WERI-Rb-1 (cell line): Measurements from ENCODE around the gene IL23R.

Experiments used
- DNase-seq: peaks from one replicate; pipeline ENCODE4 v3.0.0-alpha.2; 2020
- H3K27ac ChIP-seq: fragments of 250-450 bp; sonication (Bioruptor Pico); 2 replicates; pipeline ENCODE4 v1.5.1; 2020; ENCODE audit warnings: mild to moderate bottlenecking, moderate library complexity
- H3K27me3 ChIP-seq: fragments of 250-450 bp; sonication (Bioruptor Pico); 2 replicates; pipeline ENCODE4 v1.5.1; 2021; ENCODE audit warnings: mild to moderate bottlenecking, low read depth, moderate library complexity; ENCODE audit not compliant: insufficient read depth, severe bottlenecking
- H3K36me3 ChIP-seq: fragments of 250-450 bp; sonication (Bioruptor Pico); 2 replicates; pipeline ENCODE4 v1.5.1; 2020; ENCODE audit warnings: mild to moderate bottlenecking, moderate library complexity
- H3K4me3 ChIP-seq: 2 replicates; pipeline ENCODE4 v1.5.1; 2011; ENCODE audit warnings: low read depth, mild to moderate bottlenecking, control low read depth, low read length
- H3K9me3 ChIP-seq: fragments of 250-450 bp; sonication (Bioruptor Pico); 2 replicates; pipeline ENCODE4 v1.5.1; 2021; ENCODE audit warnings: mild to moderate bottlenecking, moderate library complexity; ENCODE audit not compliant: severe bottlenecking
- TF ChIP-seq, protein P1 (sequence below): IDR thresholded peaks from 2 replicates; pipeline ENCODE4 v1.5.1; 2011; ENCODE audit warnings: low read depth, mild to moderate bottlenecking, control low read depth, inconsistent platforms, low read length

The IL23R gene

DNA sequence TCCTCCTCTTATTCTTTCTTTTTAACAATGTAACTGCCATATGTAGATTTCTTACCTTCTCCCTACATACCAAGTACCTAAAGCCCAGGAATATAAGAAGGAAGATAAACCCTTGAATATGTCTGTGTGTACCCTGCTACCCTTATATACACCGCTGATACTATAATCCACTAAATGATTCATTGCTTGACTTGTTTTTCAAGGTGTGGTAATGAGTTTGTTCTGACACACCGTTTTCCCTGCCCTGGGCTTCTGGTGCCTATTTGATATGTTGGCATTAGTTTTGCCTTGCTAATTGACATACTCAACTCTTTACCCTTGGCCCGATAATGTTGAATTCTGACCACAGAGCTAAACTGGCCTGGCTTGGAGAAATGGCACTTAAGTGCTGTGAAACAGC lies 64.3 kb downstream of the IL23R start:
- no peak overlapping the region for H3K4me3 ChIP-seq
- TF ChIP-seq, protein P1, sequence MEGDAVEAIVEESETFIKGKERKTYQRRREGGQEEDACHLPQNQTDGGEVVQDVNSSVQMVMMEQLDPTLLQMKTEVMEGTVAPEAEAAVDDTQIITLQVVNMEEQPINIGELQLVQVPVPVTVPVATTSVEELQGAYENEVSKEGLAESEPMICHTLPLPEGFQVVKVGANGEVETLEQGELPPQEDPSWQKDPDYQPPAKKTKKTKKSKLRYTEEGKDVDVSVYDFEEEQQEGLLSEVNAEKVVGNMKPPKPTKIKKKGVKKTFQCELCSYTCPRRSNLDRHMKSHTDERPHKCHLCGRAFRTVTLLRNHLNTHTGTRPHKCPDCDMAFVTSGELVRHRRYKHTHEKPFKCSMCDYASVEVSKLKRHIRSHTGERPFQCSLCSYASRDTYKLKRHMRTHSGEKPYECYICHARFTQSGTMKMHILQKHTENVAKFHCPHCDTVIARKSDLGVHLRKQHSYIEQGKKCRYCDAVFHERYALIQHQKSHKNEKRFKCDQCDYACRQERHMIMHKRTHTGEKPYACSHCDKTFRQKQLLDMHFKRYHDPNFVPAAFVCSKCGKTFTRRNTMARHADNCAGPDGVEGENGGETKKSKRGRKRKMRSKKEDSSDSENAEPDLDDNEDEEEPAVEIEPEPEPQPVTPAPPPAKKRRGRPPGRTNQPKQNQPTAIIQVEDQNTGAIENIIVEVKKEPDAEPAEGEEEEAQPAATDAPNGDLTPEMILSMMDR = no peak
- DNase-seq = no peak
- H3K9me3 ChIP-seq = no peaks in the 10 kb centered on the region
- H3K27ac ChIP-seq = no peak overlapping the region
- no peaks in the 10 kb centered on the region for H3K27me3 ChIP-seq
- H3K36me3 ChIP-seq = no peaks in the 10 kb centered on the region

DNA sequence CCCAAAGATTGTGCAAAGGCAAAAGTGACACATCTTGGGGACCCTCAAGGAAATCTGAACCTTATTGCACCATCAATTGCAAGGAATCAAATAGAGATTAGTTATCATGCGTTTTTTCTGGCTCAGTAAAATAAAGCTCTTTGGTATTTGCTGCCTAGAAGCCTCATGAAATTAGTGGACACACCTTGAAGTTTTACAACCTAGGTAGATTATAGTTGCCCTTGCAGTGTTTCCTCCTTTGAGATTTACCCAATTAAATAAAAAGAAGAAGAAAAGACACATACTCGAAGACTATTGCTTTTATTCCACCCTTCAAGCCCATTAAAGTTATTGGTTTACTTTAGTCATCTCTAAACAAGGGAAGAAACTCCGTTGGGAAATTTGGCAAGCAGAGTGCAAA lies 70.0 kb downstream of the IL23R start:
- H3K9me3 ChIP-seq = no peaks in the 10 kb centered on the region

DNA sequence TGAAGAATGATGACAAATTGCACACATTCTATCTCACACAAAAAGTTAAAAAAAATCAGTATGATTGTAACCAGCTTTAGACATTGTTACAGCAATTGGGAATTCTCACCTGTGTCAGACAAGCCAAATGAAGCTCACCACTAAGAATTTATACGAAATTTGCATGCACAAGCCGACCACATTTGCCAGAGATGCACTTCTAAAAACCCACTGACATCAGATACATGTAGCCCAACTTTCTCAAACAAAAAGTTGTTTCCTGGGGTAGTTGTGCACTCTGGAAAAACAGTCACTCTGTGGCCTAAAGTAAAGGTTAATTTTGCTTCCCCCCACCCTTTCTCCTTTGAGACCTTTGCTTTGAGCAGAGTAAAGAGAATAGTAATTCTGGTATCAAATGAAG lies 73.5 kb downstream of the IL23R start:
- no peak overlapping the region for H3K4me3 ChIP-seq
- TF ChIP-seq, protein P1 = no peak
- H3K36me3 ChIP-seq = no peaks in the 10 kb centered on the region
- no peak overlapping the region for H3K27ac ChIP-seq
- no peak for DNase-seq
- H3K27me3 ChIP-seq = no peaks in the 10 kb centered on the region
- no peaks in the 10 kb centered on the region for H3K9me3 ChIP-seq

More for the DNA sequence above, 70.0 kb downstream of the IL23R start:
- Histone ChIP-seq H3K27ac (no peak overlapping the region), H3K4me3 (no peak overlapping the region), H3K36me3 (no peaks in the 10 kb centered on the region), H3K27me3 (no peaks in the 10 kb centered on the region)
- no peak for DNase-seq
- TF ChIP-seq, protein P1 = no peak

DNA sequence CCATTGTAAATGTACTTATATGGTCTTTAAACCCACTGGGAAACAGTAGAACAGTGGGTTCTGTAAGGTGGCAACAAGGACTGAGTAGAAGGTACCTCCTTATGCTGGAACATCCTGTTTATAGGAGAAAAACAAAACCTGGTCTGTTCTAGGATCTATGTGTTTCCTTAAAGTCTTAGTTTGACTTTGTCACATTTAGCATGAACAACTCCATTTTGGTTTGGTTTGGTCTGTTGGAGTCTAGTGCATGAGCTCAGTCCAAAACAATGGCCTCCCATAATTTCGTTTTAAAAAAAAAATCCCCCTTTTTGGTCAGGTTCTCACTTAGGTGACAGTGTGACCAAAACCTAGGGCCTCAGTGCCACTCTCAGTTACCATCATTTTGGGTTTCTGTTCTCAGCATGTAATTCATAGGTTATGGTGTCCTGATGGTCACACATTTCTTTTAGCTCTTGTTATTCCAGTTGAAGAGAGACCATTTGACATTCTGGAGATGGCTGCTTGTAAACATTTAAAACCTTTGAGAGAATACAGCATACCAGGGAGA lies 75.0 kb downstream of the IL23R start:
- TF ChIP-seq, protein P1 = no peak
- Histone ChIP-seq H3K9me3 (no peaks in the 10 kb centered on the region), H3K27me3 (no peaks in the 10 kb centered on the region), H3K27ac (no peak overlapping the region), H3K4me3 (no peak overlapping the region), H3K36me3 (no peaks in the 10 kb centered on the region)
- no peak for DNase-seq

DNA sequence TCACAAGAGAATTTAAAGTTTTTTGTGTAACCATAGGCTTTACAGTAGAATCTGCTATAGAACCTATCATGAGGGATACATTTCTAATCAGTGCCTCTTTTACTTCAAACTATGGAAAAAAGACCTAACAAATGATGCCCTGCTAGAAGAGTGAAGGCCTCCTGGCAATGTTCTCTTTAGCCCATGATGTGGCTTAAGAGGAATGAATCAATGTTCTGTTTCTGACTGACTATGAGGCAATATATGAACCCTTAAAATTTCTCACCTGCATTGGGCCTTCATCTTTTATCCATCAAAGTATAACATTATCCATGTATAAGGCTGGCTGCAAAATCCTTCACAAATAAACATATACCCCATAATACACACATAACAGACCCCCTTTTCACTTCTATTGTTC lies 75.8 kb downstream of the IL23R start:
- TF ChIP-seq, protein P1 = no peak
- H3K27me3 ChIP-seq = no peaks in the 10 kb centered on the region
- no peaks in the 10 kb centered on the region for H3K9me3 ChIP-seq
- H3K27ac ChIP-seq = no peak overlapping the region
- no peak overlapping the region for H3K4me3 ChIP-seq
- no peak for DNase-seq
- H3K36me3 ChIP-seq = no peaks in the 10 kb centered on the region

DNA sequence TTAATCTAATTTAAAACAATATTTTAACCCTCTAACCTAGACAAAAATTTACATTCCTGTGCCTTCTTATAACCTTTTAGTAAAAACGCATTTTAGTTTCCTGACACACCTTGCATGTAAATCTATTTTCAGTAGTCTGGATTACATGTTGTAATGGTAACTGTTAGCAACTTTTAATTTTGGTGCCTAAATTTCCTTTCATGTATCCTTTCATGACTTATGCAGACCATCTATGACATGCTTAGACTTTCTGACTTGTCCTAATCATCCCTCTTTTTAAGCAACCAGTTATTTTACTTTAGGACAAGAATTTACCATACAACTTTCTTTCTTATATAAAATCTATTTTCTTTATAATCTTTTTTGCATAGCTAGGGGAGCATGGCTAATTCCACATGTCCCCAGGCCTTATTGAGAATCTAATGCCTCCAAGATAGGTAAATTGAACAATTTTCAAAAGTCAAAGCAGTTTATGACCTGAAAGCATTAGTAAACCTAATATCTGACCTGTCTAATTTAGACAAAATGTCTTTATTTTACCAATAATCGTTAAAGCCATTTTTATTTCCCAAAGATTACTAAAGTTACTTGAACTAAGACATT lies 83.9 kb downstream of the IL23R start:
- no peak overlapping the region for H3K27ac ChIP-seq
- no peak for DNase-seq
- TF ChIP-seq, protein P1 = no peak
- H3K36me3 ChIP-seq = no peaks in the 10 kb centered on the region
- no peaks in the 10 kb centered on the region for H3K27me3 ChIP-seq
- H3K4me3 ChIP-seq = no peak overlapping the region
- H3K9me3 ChIP-seq = peaks cover 17% of the 10 kb centered on the region
